HUES64 (cell line): ENCODE results near the gene ALG1.
"Not testable (repeated sequence)": the region's sequence is repeated elsewhere in the genome, so short reads cannot be mapped to it uniquely, and the experiment has no call there.

Experiments used
- H3K27ac ChIP-seq: 2 replicates; pipeline ENCODE4 v1.7.0; 2013; ENCODE audit warnings: low read depth, low read length, inconsistent platforms
- H3K27me3 ChIP-seq: 2 replicates; pipeline ENCODE4 v1.6.1; 2013; ENCODE audit warnings: mild to moderate bottlenecking, low read length; ENCODE audit not compliant: insufficient read depth
- H3K36me3 ChIP-seq: 2 replicates; pipeline ENCODE4 v1.6.1; 2013; ENCODE audit warnings: mild to moderate bottlenecking, low read length; ENCODE audit not compliant: insufficient read depth
- H3K4me1 ChIP-seq: 2 replicates; pipeline ENCODE4 v1.6.1; 2013; ENCODE audit warnings: mild to moderate bottlenecking, low read length, moderate library complexity; ENCODE audit not compliant: insufficient read depth
- H3K4me3 ChIP-seq: 2 replicates; pipeline ENCODE4 v1.5.1; 2013; ENCODE audit warnings: mild to moderate bottlenecking, low read length, moderate library complexity
- H3K9ac ChIP-seq: 2 replicates; pipeline ENCODE4 v1.6.1; 2013; ENCODE audit warnings: mild to moderate bottlenecking, low read depth, low read length
- H3K9me3 ChIP-seq: 2 replicates; pipeline ENCODE4 v1.6.1; 2013; ENCODE audit warnings: low read depth, low read length; ENCODE audit not compliant: insufficient read depth
- WGBS: fragments of 150-250, 120-280 bp; methylation state at CpG from one replicate; pipeline ENCODE4 v1.1.7; 2013; ENCODE audit warnings: missing lambda C conversion rate; 5-methylcytosine and 5-hydroxymethylcytosine counted together

The ALG1 gene

DNA sequence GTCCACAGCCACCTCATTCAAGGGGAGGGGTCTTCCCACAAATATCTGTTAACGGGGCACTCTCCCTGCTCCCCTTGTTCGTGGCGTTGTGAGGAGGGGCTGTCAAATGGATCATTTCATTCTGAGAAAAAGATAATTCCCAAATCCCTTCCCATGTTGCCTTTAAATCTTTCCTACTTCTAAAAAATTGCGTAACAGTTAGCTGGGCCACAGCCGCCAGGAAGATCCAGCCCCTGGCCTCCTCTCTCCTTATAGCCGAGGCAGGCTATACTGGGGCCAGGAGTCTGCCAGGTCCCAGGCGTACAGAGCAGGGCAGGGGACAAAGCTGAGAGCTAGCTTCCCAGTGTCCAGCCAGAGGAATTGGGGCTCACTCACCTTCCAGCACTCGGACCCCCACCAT is 6.3 kb upstream of the ALG1 start:
- peaks cover 2% of the 10 kb centered on the region; the same call in 1 of the 2 replicates for H3K4me1 ChIP-seq
- WGBS = 90% methylated on average over 7 of the region's 8 CpGs
- H3K9ac ChIP-seq = no peak overlapping the region
- H3K27me3 ChIP-seq = no peaks in the 10 kb centered on the region
- no peak overlapping the region for H3K4me3 ChIP-seq
- no peak overlapping the region for H3K27ac ChIP-seq
- H3K9me3 ChIP-seq = no peaks in the 10 kb centered on the region
- H3K36me3 ChIP-seq = no peaks in the 10 kb centered on the region

DNA sequence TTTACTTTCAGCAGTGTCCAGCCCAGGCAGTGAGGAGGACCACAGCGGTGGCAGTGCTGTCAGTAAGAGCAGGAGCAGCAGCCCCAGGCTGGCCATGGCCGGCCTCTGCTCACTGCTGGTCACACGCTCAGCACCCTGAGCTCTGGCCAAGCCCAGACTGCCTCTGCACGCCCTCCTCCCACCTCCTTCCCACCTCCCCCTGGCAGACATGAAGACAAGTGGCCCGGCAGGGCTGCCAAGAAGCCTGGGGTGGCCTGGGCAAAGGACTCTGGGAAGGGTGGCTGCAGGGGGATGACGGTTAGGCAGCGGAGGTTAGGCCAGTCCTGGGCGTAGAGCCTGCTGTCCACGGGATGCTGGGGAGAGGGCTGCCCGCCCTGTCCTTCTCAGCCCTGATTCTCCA is 5.8 kb upstream of the ALG1 start, which contains the start of gene C16orf89:
TSS of gene C16orf89 (minus strand) at position 144 of the 400 bp plus-strand sequence. CDS start at position 96, 48 bp downstream.
- Histone ChIP-seq H3K4me3 (no peak within 1 kb of the TSS), H3K36me3 (no peaks in the 10 kb centered on the region), H3K9ac (no peak within 1 kb of the TSS), H3K9me3 (no peaks in the 10 kb centered on the region), H3K27ac (no peak within 1 kb of the TSS), H3K4me1 (no peaks in the 10 kb centered on the region; the same call in 1 of the 2 replicates), H3K27me3 (no peaks in the 10 kb centered on the region)
- WGBS = 88% methylated on average over 10 of the region's 10 CpGs

DNA sequence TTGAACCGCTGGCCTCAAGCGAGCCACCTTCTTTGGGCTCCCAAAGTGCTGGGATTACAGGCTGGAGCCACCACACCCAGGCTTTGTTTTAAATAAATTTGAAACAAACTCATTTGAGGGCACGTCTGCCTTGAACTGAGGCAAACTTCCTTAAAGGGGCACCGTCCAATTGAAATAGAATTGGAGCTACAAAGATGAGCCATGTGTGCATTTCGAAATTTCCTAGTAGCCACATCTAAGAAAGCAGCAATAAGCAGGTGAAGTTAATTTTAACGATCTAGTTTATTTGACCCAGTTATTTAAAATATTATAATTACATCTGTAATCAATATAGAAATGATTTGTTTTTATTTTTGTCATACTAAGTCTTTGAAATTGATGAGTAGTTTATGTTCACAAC is 5.1 kb upstream of the ALG1 start:
- Histone ChIP-seq H3K36me3 (no peaks in the 10 kb centered on the region), H3K27ac (no peak overlapping the region), H3K27me3 (no peaks in the 10 kb centered on the region), H3K4me1 (no peaks in the 10 kb centered on the region; the same call in 1 of the 2 replicates), H3K9me3 (no peaks in the 10 kb centered on the region), H3K4me3 (no peak overlapping the region), H3K9ac (no peak overlapping the region)
- WGBS = 90% methylated on average over 5 of the region's 6 CpGs

DNA sequence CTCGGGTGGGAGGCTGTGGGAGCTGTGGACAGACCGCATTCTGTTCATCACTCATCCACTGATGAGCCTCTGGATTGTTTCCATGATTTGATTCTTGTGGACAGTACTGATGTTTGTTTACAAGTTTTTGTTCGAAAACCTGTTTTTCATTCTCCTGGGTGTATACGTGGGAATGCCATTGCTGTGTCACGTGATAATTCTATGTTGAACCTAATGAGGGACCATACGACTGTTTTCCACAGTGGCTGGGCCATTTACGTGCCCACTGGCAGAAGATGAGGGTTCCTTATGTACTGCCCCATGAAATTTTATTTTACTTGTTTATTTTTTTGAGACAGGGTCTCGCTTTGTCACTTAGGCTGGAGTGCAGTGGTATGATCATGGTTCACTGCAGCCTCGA is 2.6 kb upstream of the ALG1 start:
- no peak overlapping the region for H3K27ac ChIP-seq
- no peaks in the 10 kb centered on the region for H3K27me3 ChIP-seq
- H3K36me3 ChIP-seq = peaks cover 7% of the 10 kb centered on the region
- H3K9ac ChIP-seq = no peak overlapping the region
- no peaks in the 10 kb centered on the region; the same call in 1 of the 2 replicates for H3K4me1 ChIP-seq
- H3K4me3 ChIP-seq = no peak overlapping the region
- WGBS = 91% methylated on average over 9 of the region's 9 CpGs
- H3K9me3 ChIP-seq = no peaks in the 10 kb centered on the region

DNA sequence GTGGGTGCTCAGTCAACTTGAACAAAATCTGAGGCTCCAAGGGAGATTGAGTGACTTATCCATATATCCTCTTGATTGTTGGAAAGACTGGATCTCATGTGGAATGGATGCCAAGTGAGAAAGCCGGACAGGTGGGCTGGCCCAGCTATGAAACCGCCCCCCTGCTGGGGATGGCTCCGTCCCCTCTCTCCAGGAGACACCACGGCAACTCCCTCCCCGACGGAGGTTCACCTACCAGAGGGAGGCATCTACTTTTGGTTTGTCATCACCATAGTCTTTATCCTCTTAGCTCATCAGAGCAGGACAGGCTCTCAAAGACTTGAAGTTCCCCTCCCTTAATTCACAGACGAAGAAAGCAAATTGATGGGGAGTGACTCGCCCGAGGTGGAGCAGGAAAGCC is 1.8 kb upstream of the ALG1 start:
- no peaks in the 10 kb centered on the region for H3K27me3 ChIP-seq
- H3K36me3 ChIP-seq = peaks cover 14% of the 10 kb centered on the region
- H3K9me3 ChIP-seq = no peaks in the 10 kb centered on the region
- no peak overlapping the region for H3K9ac ChIP-seq
- H3K27ac ChIP-seq = no peak overlapping the region
- 89% methylated on average over 9 of the region's 9 CpGs for WGBS
- no peak overlapping the region for H3K4me3 ChIP-seq
- H3K4me1 ChIP-seq = no peaks in the 10 kb centered on the region; the same call in 1 of the 2 replicates

DNA sequence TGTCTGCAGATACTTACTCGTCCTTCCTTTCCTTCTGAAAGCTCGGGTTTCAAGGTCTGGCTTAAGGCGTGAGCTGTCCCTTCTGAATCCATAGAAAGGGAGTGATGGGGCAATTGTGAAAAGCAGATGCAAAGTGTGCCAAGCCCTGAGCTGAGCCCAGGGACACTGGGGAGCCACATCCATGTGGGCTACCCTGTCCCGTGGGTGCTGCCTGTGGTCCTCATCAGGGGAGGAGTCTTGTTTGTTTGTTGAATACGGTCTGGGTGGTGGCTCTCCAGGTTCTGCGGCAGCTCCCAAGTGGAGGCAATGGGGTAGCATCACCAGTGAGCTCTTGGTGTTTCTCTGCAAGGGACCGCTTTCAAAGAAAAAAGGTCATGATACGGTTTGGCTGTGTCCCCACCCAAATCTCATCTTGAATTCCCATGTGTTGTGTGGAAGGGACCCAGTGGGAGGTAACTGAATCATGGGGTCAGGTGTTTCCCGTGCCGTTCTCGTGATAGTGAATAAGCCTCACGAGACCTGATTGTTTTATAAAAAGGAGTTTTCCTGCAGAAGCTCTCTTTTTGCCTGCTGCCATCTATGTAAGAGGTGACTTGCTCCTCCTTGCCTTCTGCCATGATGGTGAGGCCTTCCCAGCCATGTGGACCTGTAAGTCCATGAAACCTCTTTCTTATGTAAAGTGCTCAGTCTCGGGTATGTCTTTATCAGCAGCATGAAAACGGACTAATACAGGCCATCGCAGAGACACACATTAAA is 1.0 kb upstream of the ALG1 start:
- Histone ChIP-seq H3K9me3 (no peaks in the 10 kb centered on the region), H3K4me3 (no peak overlapping the region), H3K9ac (no peak overlapping the region), H3K27me3 (no peaks in the 10 kb centered on the region), H3K4me1 (no peaks in the 10 kb centered on the region; the same call in 1 of the 2 replicates), H3K27ac (no peak overlapping the region), H3K36me3 (peaks cover 21% of the 10 kb centered on the region)
- WGBS = 90% methylated on average over 15 of the region's 15 CpGs

DNA sequence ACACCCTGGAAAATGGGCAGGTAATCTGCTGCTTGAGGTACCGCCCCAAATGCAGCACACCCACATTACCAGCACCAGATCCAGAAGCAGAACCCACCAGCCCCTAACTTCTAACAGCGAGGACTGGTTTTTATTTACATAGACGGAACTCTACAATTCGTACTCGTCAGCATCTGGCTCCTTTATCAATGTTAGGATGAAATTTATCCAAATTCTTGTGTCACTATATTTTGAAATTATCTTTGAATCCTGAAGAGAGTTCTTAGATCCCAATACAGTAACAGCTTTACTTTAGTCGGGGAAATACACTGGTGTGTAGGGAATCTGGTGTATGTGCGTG is 332 bp upstream of the ALG1 start:
- Histone ChIP-seq H3K9me3 (no peaks in the 10 kb centered on the region), H3K27me3 (no peaks in the 10 kb centered on the region), H3K36me3 (peaks cover 28% of the 10 kb centered on the region), H3K4me1 (no peaks in the 10 kb centered on the region; the same call in 1 of the 2 replicates), H3K27ac (no peak overlapping the region), H3K9ac (no peak overlapping the region), H3K4me3 (peak overlapping the region; percentile 81)
- 93% methylated on average over 7 of the region's 7 CpGs for WGBS

DNA sequence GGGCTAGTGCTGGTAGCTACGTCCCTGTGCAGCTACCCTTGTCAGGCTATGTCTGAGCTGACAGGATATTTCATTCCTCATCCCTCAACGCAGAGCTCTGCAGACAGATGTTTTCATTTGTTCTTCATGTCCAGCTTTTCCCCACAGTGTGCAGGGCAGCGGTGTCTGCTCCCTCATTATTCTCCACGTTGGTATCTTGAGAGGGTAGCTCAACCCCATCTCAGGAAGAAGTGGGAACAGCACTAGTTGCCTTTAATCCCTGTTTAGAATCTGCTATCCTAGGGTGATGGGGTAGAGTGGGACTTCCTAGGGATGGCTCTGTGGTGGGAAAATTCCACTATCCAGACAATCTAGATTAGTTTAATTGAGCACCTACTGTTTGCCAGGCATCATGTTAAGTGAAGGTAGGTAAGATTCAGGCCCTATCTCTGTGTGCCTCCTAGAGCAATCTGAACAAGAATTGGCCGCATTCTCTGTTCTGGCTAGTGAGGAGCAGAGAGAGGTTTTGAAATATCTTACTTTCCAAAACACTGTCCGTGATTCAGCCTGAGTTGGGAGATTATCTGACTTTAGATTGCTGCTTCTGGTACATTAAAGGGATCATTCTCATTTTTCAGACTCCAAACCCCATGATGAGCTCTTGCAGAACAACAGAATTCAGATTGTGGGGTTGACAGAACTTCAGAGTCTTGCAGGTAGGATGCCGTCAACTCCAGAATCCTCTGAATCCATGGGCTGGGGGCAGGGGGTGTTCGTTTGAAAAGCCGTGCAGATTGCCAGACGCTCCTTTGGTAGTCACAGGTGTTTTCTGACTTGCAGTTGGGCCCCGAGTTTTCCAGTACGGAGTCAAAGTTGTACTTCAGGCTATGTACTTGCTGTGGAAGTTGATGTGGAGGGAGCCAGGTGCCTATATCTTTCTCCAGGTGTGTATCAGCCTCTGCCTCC is 963 bp downstream of the ALG1 start:
- H3K9ac ChIP-seq = peak overlapping the region; percentile 88
- peak overlapping the region; percentile 59 for H3K27ac ChIP-seq
- H3K36me3 ChIP-seq = peaks cover 40% of the 10 kb centered on the region
- WGBS = 74% methylated on average over 12 of the region's 12 CpGs
- H3K4me1 ChIP-seq = no peaks in the 10 kb centered on the region
- peak overlapping the region; percentile 81 for H3K4me3 ChIP-seq
- no peaks in the 10 kb centered on the region for H3K9me3 ChIP-seq
- no peaks in the 10 kb centered on the region for H3K27me3 ChIP-seq

DNA sequence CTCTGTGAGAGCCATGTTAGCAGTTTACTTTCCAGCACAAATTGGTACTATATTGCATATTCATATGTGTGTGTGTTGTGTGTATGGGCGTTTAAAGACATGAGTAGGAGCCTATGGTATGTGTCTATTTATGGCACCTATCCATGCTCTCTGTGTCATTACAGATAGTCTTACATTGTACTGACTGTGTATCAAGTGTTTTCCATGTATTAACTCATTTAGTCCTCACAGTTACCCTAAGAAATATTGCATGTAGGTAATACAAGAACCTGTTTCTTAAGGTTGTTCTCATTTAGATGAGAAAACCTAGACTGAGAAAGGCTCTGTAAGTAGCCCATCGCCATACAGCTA is 1.6 kb downstream of the ALG1 start:
- Histone ChIP-seq H3K9ac (no peak overlapping the region), H3K36me3 (peaks cover 40% of the 10 kb centered on the region), H3K27me3 (no peaks in the 10 kb centered on the region), H3K4me1 (no peaks in the 10 kb centered on the region), H3K4me3 (no peak overlapping the region), H3K9me3 (no peaks in the 10 kb centered on the region), H3K27ac (no peak overlapping the region)
- WGBS = 89% methylated on average over 2 of the region's 2 CpGs

DNA sequence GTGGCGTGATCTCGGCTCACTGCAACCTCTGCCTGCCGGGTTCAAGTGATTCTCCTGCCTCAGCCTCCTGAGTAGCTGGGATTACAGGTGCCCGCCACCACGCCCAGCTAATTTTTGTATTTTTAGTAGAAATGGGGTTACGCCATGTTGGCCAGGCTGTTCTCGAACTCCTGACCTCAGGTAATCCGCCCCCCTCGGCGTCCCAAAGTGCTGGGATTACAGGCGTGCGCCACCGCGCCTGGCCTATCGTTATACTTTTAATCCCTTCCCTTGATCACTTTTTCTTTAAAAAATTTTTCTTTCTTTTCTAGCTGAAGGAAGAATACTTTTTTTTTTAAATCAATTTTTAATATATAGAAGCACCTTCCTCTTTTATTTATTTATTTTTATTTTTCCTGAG is 2.1 kb downstream of the ALG1 start:
- WGBS = 93% methylated on average over 15 of the region's 15 CpGs
- not testable (repeated sequence) for H3K27ac ChIP-seq, H3K9me3 ChIP-seq, H3K9ac ChIP-seq, H3K4me1 ChIP-seq, H3K4me3 ChIP-seq, H3K27me3 ChIP-seq
- H3K36me3 ChIP-seq = peaks cover 40% of the 10 kb centered on the region

DNA sequence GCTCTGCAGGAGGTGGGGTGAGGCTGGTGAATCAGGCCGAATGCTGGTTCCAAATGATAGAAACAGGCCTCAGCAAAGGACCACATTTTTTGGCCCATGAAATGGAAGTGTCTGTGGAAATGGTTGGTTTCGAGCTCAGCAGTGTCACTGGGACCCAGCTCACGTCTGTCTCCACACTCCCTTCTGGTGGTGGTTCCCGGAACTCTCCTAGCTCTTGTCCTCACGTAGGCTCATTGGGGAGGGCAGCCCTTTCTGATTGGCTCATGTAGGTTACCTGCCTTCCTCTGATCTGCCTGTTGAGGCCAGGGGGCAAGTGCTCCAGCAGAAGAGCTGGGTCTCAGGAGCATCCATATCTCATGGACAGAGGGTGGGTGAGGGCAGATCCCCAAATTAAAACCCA is 4.0 kb downstream of the ALG1 start:
- H3K4me3 ChIP-seq = no peak overlapping the region

More for the DNA sequence above, 4.0 kb downstream of the ALG1 start:
- WGBS = 82% methylated on average over 5 of the region's 5 CpGs
- Histone ChIP-seq H3K27me3 (no peaks in the 10 kb centered on the region), H3K9me3 (no peaks in the 10 kb centered on the region), H3K9ac (no peak overlapping the region), H3K4me1 (no peaks in the 10 kb centered on the region), H3K36me3 (peaks cover 42% of the 10 kb centered on the region), H3K27ac (no peak overlapping the region)
